Right renal cortex interstitium (tissue), 3 donors: Measurements from ENCODE around the gene OBSCN. TPM values are rescaled to one million over a fixed set of nuclear protein-coding genes. Genes with fewer than 3 reads are reported as not detected.

ENCODE experiments used
- DNase-seq, 3 donors: peaks; one replicate each; pipeline ENCODE4 v3.0.0-alpha.2; 2013; ENCODE audit warnings: low read depth in 3 of 3, low spot score in 2 of 3
- polyA plus RNA-seq, 3 donors: library from polyadenylated mRNA; unstranded; fragments of 120-200 nt; gene quantifications; one replicate each; pipeline ENCODE4 v1.2.1, GENCODE V29; 2013; ENCODE audit not compliant: insufficient read length in 3 of 3

The OBSCN gene
- polyA plus RNA-seq, 3 donors: 20.2 to 22.0 (median 20.9) TPM

DNA sequence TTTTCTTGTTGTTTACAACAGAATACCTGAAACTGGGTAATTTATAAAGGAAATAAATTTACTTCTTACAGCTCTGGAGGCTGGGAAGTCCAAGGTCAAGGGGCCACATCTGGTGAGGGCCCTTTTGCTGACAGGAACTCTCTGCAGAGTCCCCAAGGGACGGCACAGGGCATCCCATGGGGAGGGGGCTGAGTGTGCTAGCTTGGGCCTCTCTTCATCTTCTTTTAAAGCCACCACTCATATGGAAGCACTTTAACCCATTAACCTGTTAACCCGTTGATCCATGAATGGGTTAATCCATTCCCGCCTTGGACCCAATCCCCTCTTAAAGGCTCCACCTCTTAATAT, 76.3 kb downstream of the OBSCN start:
- DNase-seq: no peak

DNA sequence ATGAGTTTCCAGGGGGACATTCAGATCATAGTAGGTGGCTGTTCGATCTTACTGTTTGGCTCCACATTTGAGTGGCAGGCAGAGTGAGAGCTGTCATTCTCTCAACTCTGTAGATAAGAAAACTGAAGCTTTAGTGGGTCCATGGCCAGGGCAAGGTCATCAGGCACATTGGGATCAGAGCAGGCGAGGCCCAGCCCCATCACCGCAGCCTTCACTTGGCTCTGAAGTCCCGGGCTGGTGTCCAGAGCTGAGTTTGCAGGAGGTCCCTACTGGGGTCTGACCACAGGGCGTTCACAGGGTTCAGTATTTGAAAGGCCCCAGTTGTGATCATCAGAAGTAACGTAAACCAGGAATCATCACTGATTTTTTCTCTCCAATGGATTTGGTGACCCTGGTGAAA, 76.7 kb downstream of the OBSCN start:
- no peak for DNase-seq

DNA sequence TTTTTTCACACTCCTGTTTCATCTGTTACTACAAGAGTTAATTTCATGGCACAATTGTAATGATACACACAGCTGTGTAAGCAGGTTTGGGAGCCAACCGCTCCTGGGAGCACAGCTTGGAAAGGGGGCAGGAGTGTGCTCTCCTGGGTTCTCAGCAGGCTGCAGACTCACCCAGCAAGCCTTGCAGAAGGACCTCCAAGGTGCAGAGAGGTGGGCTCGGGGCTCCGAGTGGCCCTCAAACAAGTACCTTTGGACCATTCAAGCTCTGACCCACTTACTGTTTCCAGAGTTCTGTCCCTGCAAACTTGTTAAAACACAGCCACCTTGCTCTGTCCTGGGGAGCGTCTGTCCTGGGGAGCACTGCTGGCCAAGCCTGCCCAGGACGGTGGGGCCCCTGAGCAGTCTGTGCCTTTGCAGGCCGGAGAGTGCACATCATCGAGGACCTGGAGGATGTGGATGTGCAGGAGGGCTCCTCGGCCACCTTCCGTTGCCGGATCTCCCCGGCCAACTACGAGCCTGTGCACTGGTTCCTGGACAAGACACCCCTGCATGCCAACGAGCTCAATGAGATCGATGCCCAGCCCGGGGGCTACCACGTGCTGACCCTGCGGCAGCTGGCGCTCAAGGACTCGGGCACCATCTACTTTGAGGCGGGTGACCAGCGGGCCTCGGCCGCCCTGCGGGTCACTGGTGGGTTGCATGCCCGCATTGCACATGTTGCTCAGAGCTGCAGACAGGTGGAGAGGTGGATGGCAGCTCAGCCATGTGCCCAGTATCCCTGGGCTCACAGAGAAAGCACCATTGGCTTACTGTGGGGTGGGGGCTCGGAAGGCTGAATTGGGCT, 78.0 kb downstream of the OBSCN start:
- no peak for DNase-seq

DNA sequence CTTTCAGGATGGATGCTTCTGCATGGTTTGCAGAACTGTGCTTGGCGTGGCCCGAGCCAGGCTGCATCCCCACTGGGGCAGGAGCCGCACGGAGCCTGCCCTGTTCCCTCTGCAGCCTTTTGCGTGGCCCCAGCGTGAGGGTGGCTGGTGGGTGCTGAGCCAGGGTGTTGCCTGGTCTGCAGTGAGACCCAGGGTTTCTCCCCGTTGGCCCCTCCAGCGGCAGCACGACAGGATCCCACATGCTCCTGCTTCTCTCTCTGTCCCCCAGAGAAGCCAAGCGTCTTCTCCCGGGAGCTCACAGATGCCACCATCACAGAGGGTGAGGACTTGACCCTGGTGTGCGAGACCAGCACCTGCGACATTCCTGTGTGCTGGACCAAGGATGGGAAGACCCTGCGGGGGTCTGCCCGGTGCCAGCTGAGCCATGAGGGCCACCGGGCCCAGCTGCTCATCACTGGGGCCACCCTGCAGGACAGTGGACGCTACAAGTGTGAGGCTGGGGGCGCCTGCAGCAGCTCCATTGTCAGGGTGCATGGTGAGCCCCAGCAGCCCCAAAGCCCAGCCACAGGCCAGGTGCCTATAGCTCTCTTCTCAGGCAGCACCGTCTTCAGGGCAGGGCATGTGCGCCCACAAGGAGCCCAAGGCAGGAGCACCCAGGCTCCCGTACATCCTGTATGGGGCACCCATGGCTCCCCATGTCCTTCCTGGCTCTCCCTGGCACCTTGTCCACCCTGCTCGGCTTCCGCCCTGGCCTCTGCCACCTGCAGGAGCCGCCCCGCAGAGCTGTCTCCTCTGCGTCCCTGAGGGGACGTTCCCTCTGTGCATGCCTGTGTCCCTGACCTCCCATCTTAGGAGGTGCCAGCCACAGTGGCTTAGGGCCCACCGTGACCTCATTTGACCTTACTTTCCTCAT, 78.9 kb downstream of the OBSCN start:
- DNase-seq: no peak

DNA sequence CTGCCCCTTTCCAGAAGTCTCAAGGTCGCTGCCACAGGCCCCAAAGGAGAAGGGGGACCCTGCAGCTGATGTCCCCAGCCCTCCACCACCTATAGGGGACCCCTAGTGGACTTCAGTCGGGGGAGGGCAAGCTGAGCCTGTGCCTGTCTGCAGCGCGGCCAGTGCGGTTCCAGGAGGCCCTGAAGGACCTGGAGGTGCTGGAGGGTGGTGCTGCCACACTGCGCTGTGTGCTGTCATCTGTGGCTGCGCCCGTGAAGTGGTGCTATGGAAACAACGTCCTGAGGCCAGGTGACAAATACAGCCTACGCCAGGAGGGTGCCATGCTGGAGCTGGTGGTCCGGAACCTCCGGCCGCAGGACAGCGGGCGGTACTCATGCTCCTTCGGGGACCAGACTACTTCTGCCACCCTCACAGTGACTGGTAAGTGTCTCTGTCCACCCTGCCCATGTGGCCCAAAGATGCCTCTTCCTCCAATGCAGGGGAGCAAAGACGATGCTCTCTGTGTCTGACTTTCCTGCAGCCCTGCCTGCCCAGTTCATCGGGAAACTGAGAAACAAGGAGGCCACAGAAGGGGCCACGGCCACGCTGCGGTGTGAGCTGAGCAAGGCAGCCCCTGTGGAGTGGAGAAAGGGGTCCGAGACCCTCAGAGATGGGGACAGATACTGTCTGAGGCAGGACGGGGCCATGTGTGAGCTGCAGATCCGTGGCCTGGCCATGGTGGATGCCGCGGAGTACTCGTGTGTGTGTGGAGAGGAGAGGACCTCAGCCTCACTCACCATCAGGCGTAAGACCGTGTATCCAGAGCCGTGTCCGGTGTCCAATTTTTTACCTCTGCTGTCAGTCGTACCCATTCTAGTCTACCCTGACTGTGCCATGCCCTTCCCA, 79.9 kb downstream of the OBSCN start:
- no peak for DNase-seq

DNA sequence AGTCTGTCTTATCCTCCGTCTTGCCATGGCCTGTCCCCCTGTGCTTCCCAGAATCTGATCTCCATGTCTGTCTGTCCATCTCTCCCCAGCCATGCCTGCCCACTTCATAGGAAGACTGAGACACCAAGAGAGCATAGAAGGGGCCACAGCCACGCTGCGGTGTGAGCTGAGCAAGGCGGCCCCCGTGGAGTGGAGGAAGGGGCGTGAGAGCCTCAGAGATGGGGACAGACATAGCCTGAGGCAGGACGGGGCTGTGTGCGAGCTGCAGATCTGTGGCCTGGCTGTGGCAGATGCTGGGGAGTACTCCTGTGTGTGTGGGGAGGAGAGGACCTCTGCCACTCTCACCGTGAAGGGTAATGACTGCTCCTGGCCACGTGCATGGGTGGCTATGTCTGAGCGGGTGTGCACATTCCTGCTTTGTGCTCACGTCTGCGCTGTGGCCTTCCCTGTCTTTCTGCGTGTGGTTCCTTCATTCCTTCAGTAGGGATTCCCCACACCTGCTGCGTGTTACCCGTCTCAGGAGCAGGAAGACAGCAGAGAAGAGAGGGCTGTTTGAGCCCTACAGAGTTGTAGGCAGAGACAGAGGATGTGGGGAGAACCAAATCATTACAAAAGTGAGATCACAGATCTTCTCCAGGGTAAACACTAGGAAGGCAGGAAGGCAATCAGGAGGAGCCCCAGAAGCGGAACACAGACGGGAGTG, 80.8 kb downstream of the OBSCN start:
- no peak for DNase-seq

DNA sequence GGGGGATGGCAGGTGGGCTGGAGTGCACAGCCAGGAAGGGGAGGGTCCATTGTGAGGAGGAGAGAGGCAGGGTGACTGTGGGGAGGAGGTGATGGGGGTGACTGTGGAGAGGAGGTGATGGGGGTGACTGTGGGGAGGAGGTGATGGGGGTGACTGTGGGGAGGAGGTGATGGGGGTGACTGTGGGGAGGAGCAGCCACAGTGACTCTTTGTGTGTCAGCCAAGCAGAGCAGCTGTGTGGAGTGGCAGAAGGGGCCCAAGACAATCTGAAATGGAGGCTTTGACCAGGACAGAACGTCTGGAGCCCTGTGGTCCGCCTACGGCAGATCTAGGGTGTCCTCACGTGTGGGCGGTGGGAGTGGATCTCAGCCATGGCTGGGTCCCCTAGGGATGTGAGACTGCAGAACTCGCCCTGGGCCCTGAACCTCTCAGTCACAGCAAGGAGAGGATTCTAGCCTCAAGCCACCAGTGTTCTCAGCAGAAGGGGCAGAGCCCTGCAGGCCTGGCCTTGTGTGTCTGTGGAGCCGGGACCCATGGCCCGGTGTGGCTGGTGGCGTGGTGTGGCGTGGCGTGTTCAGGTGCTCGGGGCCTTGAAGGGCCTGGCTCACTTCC, 81.5 kb downstream of the OBSCN start:
- no peak for DNase-seq

DNA sequence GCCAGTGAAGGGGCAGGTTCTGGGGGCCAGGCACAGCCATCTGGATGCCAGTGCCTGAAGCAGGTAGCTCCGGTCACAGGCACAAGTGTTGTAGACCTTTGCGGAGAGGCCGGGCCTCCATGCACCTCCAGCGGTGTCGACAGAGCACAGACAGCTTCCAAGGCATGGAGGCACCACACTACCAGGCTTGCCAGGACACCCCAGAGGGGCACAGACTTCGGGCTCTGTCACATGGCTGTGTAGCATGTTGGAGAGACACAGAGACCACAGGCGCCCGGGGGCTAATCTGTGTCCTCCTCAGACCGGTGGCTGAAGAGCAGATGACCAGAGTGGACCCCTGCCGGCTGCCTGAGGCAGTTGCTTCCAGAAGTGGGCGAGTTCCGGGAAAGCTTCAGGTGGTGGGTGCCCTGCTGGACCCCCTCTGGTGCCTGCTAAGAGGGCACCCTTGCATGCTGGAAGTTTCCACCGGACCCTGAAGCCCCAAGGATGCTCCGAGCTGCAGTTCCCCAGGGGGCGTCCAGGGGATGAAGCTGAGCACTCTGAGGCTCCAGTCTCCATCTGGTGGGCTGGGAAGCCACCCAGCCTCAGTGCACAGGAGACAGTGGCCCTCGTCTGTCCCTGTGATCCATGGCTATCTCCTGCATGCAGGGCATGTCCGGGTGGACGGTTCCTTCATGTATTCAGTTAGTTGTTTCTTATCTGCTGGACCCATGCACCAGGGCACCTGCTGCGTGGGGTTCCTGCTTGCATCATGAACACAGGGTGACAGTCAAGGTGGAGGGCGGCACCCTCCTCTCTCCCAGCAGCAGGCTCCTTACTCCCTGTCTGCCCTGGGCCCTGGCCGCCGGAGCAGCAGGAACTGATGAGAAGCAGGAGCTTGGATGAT, 82.4 kb downstream of the OBSCN start:
- DNase-seq: no peak

DNA sequence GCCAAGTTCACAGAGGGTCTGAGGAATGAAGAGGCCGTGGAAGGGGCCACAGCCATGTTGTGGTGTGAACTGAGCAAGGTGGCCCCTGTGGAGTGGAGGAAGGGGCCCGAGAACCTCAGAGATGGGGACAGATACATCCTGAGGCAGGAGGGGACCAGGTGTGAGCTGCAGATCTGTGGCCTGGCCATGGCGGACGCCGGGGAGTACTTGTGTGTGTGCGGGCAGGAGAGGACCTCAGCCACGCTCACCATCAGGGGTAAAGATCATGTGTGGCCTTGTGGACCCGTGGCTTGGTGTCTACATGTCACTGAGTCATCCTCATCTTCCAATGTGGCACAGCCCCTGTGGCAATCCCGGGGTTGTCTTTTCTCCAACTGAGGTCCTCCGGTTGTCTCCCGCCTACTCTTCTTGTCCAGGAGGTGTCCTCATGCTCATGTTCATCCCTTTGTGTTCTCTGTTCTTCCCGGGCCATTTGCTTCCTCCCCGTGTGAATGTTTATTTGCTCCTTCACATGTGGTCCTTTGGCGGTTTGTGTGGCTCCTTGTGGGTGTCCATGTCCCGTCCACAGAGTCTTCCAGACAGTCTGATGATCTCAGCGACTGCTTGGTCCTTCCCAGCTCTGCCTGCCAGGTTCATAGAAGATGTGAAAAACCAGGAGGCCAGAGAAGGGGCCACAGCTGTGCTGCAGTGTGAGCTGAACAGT, 84.2 kb downstream of the OBSCN start:
- no peak for DNase-seq

DNA sequence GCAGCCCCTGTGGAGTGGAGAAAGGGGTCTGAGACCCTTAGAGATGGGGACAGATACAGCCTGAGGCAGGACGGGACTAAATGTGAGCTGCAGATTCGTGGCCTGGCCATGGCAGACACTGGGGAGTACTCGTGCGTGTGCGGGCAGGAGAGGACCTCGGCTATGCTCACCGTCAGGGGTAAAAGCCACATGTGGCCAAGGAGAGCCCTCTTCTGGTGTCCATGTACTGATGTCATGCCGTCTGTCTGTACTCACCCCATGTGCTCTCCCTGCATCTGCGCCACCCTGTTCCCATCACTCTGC, 84.7 kb downstream of the OBSCN start:
- DNase-seq: no peak

DNA sequence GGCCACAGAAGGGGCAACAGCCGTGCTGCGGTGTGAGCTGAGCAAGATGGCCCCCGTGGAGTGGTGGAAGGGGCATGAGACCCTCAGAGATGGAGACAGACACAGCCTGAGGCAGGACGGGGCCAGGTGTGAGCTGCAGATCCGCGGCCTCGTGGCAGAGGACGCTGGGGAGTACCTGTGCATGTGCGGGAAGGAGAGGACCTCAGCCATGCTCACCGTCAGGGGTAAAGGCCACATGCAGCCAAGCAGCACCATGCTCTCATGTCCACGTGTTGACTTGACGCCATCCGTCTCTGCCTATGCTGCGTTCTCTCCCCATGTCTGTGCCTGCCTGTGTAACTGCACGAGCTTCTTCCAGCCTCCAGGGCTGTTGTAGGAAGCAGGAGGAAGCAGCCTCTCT, 85.5 kb downstream of the OBSCN start:
- no peak for DNase-seq

DNA sequence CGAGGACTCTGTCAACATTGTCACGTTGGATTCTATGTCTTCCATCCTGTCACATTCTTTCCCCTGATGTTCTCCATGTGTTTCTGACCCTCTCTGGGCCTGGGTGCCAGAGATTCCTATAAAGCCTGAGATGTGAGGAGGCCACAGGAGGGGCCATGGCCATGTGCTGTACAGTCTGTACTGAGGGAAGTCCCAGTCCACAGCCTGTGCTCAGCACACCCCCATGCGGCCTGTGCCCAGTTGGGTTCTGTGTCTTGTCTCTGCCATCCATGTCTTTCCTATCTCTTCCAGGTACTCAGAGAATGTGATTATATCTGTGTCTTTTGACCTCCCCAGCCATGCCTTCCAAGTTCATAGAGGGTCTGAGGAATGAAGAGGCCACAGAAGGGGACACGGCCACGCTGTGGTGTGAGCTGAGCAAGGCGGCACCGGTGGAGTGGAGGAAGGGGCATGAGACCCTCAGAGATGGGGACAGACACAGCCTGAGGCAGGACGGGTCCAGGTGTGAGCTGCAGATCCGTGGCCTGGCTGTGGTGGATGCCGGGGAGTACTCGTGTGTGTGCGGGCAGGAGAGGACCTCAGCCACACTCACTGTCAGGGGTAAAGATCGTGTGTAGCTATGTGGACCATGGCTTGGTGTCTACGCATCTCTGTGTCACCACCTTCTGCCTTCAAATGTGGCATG, 86.1 kb downstream of the OBSCN start:
- no peak for DNase-seq

DNA sequence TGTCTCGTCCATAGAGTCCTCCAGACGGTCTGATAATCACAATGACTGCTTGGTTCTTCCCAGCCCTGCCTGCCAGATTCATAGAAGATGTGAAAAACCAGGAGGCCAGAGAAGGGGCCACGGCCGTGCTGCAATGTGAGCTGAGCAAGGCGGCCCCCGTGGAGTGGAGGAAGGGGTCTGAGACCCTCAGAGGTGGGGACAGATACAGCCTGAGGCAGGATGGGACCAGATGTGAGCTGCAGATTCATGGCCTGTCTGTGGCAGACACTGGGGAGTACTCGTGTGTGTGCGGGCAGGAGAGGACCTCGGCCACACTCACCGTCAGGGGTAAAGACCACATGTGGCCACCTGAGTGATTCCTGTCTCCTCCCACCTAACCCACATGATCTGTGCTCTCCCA, 86.9 kb downstream of the OBSCN start:
- DNase-seq: no peak

DNA sequence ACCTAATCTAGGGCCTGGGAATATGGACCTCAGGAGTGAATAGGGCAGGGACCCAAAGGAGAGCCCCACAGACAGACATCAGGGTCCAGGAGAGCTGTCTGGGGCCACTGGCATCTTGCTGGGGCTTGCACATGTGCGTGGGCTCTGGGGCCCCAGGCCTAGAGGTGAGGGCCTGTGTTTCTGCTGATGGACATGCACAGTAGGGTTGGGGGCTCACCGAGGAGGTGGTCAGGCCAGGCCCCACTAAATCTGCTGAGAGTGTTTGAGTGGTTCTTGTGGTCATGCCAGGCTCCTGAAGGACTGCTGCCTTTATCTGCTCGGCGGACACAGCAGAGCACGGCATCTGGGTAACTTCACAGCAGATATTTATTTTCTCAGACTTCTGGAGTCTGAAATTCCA, 87.4 kb downstream of the OBSCN start:
- DNase-seq: no peak

DNA sequence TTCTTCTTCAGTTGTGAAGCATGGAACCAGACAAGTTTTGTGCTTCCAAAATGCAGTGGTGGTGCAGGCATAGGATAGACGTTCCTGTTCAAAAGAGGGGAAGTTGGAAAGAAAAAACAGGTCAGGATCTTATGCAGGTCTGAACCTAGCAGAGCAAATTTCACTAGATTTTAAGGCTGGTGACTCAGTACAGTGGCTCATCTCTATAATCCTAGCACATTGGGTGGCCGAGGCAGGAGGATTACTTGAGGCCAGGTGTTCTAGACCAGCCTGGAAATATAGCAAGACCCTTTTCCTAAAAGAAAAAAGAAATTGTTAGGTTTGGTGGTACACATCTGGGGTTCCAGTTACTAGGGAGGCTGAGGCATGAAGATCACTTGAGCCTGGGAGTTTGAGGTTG, 88.1 kb downstream of the OBSCN start:
- DNase-seq: no peak

DNA sequence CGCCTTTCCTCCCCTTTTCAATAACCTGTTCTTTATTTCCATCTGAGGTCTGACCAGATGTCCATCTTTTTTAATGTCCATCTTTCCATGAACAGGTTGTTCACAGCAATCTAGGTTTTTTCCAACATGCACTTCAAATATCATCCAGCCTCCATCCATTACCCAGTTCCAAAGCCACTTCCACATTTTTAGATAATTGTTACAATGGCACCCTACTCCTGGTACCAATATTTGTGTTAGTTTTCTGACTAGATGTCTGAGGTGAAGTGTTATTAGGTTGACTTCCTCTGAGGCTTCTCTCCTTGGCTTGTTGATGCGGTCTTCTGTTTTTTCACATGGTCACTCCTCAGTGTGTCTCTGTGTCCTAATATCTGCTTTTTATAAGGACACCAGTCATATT, 89.4 kb downstream of the OBSCN start:
- DNase-seq: no peak

DNA sequence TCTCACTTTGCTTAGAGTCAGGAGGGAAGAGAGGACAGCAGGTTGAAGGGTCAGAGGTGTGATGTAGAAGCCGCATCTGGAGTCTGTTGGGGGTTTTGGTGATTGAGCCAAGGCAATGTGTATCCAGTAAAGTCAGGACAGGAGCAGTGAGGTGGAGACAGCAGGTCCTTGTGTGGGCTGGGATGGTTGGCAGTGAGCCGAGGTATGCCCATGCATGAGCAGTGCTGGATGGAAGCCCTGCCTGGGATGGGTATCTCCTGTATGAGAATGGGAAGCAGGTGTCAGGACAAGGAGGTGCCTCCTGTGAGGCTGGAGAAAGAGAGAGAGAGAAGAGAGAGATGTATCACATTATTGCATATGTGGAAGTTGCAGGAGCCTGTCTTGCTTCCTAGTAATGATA, 90.0 kb downstream of the OBSCN start:
- no peak for DNase-seq

DNA sequence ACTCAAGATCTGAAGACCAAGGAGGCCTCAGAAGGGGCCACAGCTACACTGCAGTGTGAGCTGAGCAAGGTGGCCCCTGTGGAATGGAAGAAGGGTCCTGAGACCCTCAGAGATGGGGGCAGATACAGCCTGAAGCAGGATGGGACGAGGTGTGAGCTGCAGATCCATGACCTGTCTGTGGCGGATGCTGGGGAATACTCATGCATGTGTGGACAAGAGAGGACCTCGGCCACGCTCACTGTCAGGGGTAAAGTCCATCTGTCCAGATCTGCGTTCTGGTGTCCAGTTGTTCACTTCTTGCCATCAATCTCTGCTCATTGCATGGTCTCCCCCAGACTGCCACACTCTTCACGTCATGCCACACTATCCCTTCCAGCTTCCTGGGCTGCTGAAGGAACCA, 90.6 kb downstream of the OBSCN start:
- DNase-seq: no peak
